Hematopoietic multipotent progenitor cell treated with erythropoietin and hydrocortisone succinate and interleukin-3 and kit ligand, for 15 days (in vitro differentiated cells): Measurements from ENCODE around the gene FBXO24.

Experiments used
- DNase-seq: peaks from one replicate; pipeline ENCODE4 v3.0.0-alpha.2; 2015; ENCODE audit warnings: low spot score

Gene FBXO24

GRCh38 chr7:100620804-100621203, 34.7 kb downstream of the FBXO24 start:
- no peak for DNase-seq

GRCh38 chr7:100621554-100621953, 35.4 kb downstream of the FBXO24 start:
- DNase-seq: no peak

- DNase-seq: peak; percentile 58
Measured at GRCh38 chr7:100623951-100624824, 38.1 kb downstream of the FBXO24 start.

GRCh38 chr7:100626055-100626454, 39.9 kb downstream of the FBXO24 start:
- no peak for DNase-seq

GRCh38 chr7:100626530-100627237, 40.6 kb downstream of the FBXO24 start:
- peak; percentile 81 for DNase-seq

- DNase-seq: no peak
Measured at GRCh38 chr7:100627238-100627549, 41.1 kb downstream of the FBXO24 start.

GRCh38 chr7:100629117-100629716, 43.1 kb downstream of the FBXO24 start:
- DNase-seq: peak; percentile 31

- no peak for DNase-seq
Measured at GRCh38 chr7:100630066-100630465, 43.9 kb downstream of the FBXO24 start.

- no peak for DNase-seq
Measured at GRCh38 chr7:100632951-100633717, 47.0 kb downstream of the FBXO24 start.

GRCh38 chr7:100639995-100640516, 53.9 kb downstream of the FBXO24 start:
- peak; percentile 64 for DNase-seq

- no peak for DNase-seq
Measured at GRCh38 chr7:100640517-100641440, 54.7 kb downstream of the FBXO24 start.

- DNase-seq: peak; percentile 92
Measured at GRCh38 chr7:100641463-100641859, 55.3 kb downstream of the FBXO24 start, which contains the start of gene TFR2. TFR2 (minus strand) TSS chr7:100641552; CDS start chr7:100641509, 43 bp downstream.

- DNase-seq: peak; percentile 34
Measured at GRCh38 chr7:100641860-100642533, 55.9 kb downstream of the FBXO24 start.

GRCh38 chr7:100642534-100642907, 56.4 kb downstream of the FBXO24 start:
- peak; percentile 90 for DNase-seq

GRCh38 chr7:100649826-100650565, 63.9 kb downstream of the FBXO24 start:
- DNase-seq: no peak
